Lower leg skin (tissue), 4 donors: ENCODE results near the gene SPATA17. TPM values are rescaled to one million over a fixed set of nuclear protein-coding genes. Genes with fewer than 3 reads are reported as not detected.

ENCODE experiments used
- DNase-seq, 2 donors: peaks; one replicate each; pipeline ENCODE4 v3.0.0-alpha.2; 2019; ENCODE audit warnings: low spot score in 2 of 2
- H3K4me3 ChIP-seq: fragments of 200-600 bp; sonication (generic); 2 replicates; pipeline ENCODE4 v1.5.1; 2017; ENCODE audit warnings: mild to moderate bottlenecking, low read depth; ENCODE audit not compliant: poor library complexity, severe bottlenecking
- POLR2A ChIP-seq, 2 donors: fragments of 450-650 bp; IDR thresholded peaks; one replicate each; pipeline ENCODE4 v1.6.1; 2016 to 2017; ENCODE audit warnings: antibody characterized with exemption in 2 of 2, mild to moderate bottlenecking in 1 of 2, moderate library complexity in 1 of 2
- WGBS, 2 donors: methylation state at CpG; one replicate each; pipeline ENCODE4 v1.1.5; 2018; 5-methylcytosine and 5-hydroxymethylcytosine counted together
- intact Hi-C: fragments of 100-400 bp; cut with DNase I; formaldehyde crosslinking; loops from one replicate; pipeline ENCODE4 v1.15.0; 2023; ENCODE audit warnings: low total_unique reads
- total RNA-seq, 4 donors: library from RNA; depleted of rRNA; stranded (reverse); fragments of >200 nt; gene quantifications; one replicate each; pipeline ENCODE4 v1.1.0, GENCODE V29; 2016
- TF ChIP-seq, protein P1 (sequence below), 3 donors: fragments of 450-650 bp; IDR thresholded peaks; one replicate each; pipeline ENCODE4 v1.5.1; 2016; ENCODE audit warnings: antibody characterized with exemption in 3 of 3, mild to moderate bottlenecking in 3 of 3, moderate library complexity in 2 of 3

The SPATA17 gene
- total RNA-seq, 4 donors from 2014 or later: 0.06 to 1.6 TPM; not detected in 2

DNA sequence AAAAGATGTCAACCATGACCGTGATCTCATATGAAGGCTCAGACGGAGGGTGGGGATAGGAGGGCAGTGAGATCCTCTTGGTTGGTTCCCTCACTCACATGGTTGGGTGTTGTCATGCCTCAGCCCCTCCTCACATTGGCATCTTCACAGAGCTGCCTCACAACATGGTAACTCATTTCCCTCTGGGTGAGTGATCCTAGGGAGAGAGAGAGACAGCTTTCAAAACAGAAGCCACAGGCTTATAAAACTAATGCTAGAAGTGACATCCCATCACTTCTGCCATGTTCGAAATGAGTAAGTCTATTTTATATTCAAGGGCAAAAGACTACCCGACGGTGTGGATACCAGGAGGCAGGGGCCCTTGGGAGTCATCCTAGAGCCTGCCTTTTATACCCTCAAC lies 145.5 kb downstream of the SPATA17 start:
- intact Hi-C loops: no loop called here
- no peak for DNase-seq
- no peak overlapping the region for H3K4me3 ChIP-seq
- no peak for TF ChIP-seq POLR2A (IDR thresholded peaks at IDR 0.05)
- TF ChIP-seq, protein P1, sequence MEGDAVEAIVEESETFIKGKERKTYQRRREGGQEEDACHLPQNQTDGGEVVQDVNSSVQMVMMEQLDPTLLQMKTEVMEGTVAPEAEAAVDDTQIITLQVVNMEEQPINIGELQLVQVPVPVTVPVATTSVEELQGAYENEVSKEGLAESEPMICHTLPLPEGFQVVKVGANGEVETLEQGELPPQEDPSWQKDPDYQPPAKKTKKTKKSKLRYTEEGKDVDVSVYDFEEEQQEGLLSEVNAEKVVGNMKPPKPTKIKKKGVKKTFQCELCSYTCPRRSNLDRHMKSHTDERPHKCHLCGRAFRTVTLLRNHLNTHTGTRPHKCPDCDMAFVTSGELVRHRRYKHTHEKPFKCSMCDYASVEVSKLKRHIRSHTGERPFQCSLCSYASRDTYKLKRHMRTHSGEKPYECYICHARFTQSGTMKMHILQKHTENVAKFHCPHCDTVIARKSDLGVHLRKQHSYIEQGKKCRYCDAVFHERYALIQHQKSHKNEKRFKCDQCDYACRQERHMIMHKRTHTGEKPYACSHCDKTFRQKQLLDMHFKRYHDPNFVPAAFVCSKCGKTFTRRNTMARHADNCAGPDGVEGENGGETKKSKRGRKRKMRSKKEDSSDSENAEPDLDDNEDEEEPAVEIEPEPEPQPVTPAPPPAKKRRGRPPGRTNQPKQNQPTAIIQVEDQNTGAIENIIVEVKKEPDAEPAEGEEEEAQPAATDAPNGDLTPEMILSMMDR (IDR thresholded peaks at IDR 0.05): no peak
- WGBS, 2 donors: 96 to 99% methylated on average over 5 of the region's 5 CpGs

DNA sequence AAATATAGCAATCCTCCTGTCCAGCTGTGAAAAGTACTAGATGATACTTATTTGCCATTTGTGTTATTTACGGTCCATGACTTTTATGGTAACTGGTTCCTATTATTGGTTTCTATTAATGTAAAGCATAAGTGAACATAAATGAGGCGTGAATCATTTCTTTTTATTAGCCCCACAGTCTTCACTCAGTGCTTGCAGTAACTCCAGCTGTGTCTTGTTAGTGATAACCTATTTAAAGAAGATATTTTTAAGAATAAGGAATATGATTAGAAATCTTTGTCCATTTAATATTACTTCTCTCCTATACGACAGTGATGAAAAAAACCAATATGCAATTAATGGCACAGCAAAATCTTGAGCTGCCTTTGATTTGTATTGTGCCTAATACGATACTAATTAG lies 149.9 kb downstream of the SPATA17 start:
- intact Hi-C loops: no loop called here
- 67 to 68% methylated on average over 4 of the region's 4 CpGs for WGBS, 2 donors

DNA sequence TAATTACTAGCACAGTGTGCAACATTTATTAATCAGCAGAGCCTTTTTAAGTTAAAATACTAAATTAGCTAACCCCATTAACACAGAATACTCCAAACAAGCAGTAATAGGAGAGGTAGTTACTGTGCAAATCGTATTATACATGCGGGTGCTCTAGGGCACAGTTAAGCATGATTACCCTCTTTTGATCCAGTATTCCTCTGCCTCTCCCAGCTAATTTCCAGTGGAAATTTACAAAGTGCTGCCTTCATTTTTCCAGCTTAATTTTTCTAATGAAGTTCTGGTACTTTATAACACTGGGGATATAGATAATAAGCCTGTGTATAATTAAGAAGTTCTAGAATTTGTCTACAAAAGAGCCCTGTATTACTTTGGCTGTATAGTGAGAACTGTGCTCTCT lies 159.9 kb downstream of the SPATA17 start:
- DNase-seq: no peak
- intact Hi-C loops: no loop called here
- 81 to 84% methylated on average over 2 of the region's 2 CpGs for WGBS, 2 donors
- TF ChIP-seq, protein P1 (IDR thresholded peaks at IDR 0.05): no peak
- no peak for TF ChIP-seq POLR2A (IDR thresholded peaks at IDR 0.05)
- no peak overlapping the region for H3K4me3 ChIP-seq

More for the DNA sequence above, 149.9 kb downstream of the SPATA17 start:
- no peak for DNase-seq
- H3K4me3 ChIP-seq: no peak overlapping the region
- TF ChIP-seq, protein P1 (IDR thresholded peaks at IDR 0.05): no peak
- TF ChIP-seq POLR2A (IDR thresholded peaks at IDR 0.05): no peak

DNA sequence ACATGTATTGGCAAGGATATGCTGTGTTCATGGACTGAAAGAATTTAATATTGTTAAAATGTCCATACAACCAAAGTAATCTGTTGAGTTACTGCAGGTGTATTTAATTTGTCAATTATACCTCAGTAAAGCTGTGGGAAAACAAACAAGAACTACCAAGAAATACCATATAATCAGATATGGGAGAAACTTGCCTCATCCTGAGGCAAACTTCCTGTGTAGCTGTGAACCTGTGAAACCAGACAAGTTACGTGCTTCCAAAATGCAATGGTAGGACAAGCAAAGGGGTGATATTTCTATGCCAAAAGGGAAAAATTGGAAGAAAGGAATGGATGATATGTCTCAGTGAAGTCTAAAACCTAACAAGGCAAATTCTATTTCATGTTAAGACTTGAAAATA lies 174.6 kb downstream of the SPATA17 start:
- no peak for DNase-seq
- 82 to 87% methylated on average over 1 of the region's 1 CpG for WGBS, 2 donors
- intact Hi-C loops: no loop called here
- TF ChIP-seq POLR2A (IDR thresholded peaks at IDR 0.05): no peak
- TF ChIP-seq, protein P1 (IDR thresholded peaks at IDR 0.05): no peak
- no peak overlapping the region for H3K4me3 ChIP-seq

DNA sequence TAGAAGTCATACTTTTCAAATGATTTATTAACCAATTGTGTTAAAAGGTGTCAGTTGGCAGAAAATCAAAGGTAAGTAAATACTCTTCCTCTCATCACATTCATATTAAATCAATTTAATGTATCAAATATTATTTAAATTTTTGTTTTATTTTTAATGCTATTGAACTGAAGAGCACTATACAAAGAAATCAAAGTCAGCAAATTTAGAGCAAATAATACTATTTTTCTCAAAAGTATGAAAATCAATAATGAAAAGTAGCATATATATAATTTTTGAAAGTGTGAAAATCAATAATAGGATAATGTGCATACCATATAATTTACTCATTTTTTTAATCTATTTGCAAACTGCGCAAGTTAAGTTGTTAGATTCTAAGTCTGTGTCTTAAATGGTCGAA lies 181.0 kb downstream of the SPATA17 start:
- intact Hi-C loops: no loop called here
- TF ChIP-seq, protein P1 (IDR thresholded peaks at IDR 0.05): no peak
- TF ChIP-seq POLR2A (IDR thresholded peaks at IDR 0.05): no peak
- no peak overlapping the region for H3K4me3 ChIP-seq
- DNase-seq: no peak
- WGBS, 2 donors: 92 to 98% methylated on average over 2 of the region's 2 CpGs

DNA sequence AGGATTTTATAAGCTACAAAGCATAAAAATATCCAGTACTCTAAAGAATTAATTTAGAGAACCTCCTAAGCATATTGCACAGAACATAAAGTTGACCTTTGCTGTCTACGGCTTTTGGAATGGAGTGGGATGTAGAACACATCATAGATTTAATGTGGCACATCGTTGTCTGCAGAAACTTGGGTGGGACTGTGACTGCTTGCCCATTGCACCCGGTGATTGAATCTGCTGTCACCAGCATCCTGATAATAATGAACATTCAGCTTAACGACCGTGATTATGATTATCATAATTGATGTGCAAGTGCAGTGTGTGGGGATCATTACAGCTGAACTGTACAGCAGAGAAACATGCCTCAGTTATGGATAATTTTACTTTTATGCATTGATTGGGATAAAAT lies 181.9 kb downstream of the SPATA17 start:
- no peak overlapping the region for H3K4me3 ChIP-seq
- no peak for DNase-seq
- intact Hi-C loops: no loop called here
- no peak for TF ChIP-seq POLR2A (IDR thresholded peaks at IDR 0.05)
- TF ChIP-seq, protein P1 (IDR thresholded peaks at IDR 0.05): no peak
- WGBS, 2 donors: 83 to 86% methylated on average over 5 of the region's 5 CpGs
